SK-N-SH treated with all-trans-retinoic acid at 6 μM for 48 hours (cell line): ENCODE data around the gene TXLNG.

ENCODE experiments used
- ATAC-seq: fragments of 200-7000 bp; cut with Tn5 transposase; 3 replicates; pipeline ENCODE4 v1.9.1; 2020; ENCODE audit warnings: mild to moderate bottlenecking, moderate library complexity
- ARNTL ChIP-seq: fragments of 450-650 bp; formaldehyde crosslinking; IDR thresholded peaks from 2 replicates; pipeline ENCODE4 v1.5.0; 2020; ENCODE audit warnings: low read depth, mild to moderate bottlenecking, moderate library complexity, borderline replicate concordance
- CREB5 ChIP-seq: fragments of 250-450 bp; sonication (Bioruptor Pico); IDR thresholded peaks from 2 replicates; pipeline ENCODE4 v1.5.1; 2020; ENCODE audit warnings: low read depth, mild to moderate bottlenecking, moderate library complexity
- CSDC2 ChIP-seq: fragments of 250-450 bp; sonication (Bioruptor Pico); IDR thresholded peaks from 2 replicates; pipeline ENCODE4 v1.5.0; 2020; ENCODE audit warnings: mild to moderate bottlenecking, moderate library complexity
- CSRNP3 ChIP-seq: fragments of 250-450 bp; sonication (Bioruptor Pico); IDR thresholded peaks from 2 replicates; pipeline ENCODE4 v1.5.1; 2021; ENCODE audit warnings: mild to moderate bottlenecking, moderate library complexity
- ESRRG ChIP-seq: fragments of 250-450 bp; sonication (Bioruptor Pico); IDR thresholded peaks from 2 replicates; pipeline ENCODE4 v1.6.1; 2021; ENCODE audit warnings: mild to moderate bottlenecking
- GLIS3 ChIP-seq: fragments of 250-450 bp; sonication (Bioruptor Pico); IDR thresholded peaks from 2 replicates; pipeline ENCODE4 v1.5.0; 2020; ENCODE audit warnings: mild to moderate bottlenecking, moderate library complexity
- ISL1 ChIP-seq: fragments of 250-450 bp; sonication (Bioruptor Pico); IDR thresholded peaks from 2 replicates; pipeline ENCODE4 v2.1.2; 2022; ENCODE audit warnings: mild to moderate bottlenecking, moderate library complexity
- OSR1 ChIP-seq: fragments of 250-450 bp; sonication (Bioruptor Pico); IDR thresholded peaks from 2 replicates; pipeline ENCODE4 v1.8.0; 2022; ENCODE audit warnings: moderate library complexity, mild to moderate bottlenecking, inconsistent platforms
- POU6F1 ChIP-seq: fragments of 250-450 bp; sonication (Bioruptor Pico); IDR thresholded peaks from 2 replicates; pipeline ENCODE4 v1.8.0; 2021; ENCODE audit warnings: low read depth, mild to moderate bottlenecking, moderate library complexity, borderline replicate concordance
- PPARA ChIP-seq: fragments of 250-450 bp; sonication (Bioruptor Pico); IDR thresholded peaks from 2 replicates; pipeline ENCODE4 v1.5.0; 2020; ENCODE audit warnings: mild to moderate bottlenecking, borderline replicate concordance
- TCF4 ChIP-seq: fragments of 250-450 bp; sonication (Bioruptor Pico); IDR thresholded peaks from 2 replicates; pipeline ENCODE4 v1.8.0; 2021; ENCODE audit warnings: mild to moderate bottlenecking, moderate library complexity, borderline replicate concordance
- TOX ChIP-seq: fragments of 250-450 bp; sonication (Bioruptor Pico); IDR thresholded peaks from 2 replicates; pipeline ENCODE4 v1.8.0; 2021; ENCODE audit warnings: mild to moderate bottlenecking, moderate library complexity, borderline replicate concordance
- TSHZ2 ChIP-seq: fragments of 250-450 bp; sonication (Bioruptor Pico); IDR thresholded peaks from 2 replicates; pipeline ENCODE4 v1.5.0; 2020; ENCODE audit warnings: mild to moderate bottlenecking, moderate library complexity
- ZC3H10 ChIP-seq: fragments of 250-450 bp; sonication (Bioruptor Pico); IDR thresholded peaks from 2 replicates; pipeline ENCODE4 v1.5.1; 2021; ENCODE audit warnings: mild to moderate bottlenecking, moderate library complexity
- ZFP3 ChIP-seq: fragments of 250-450 bp; sonication (Bioruptor Pico); IDR thresholded peaks from 2 replicates; pipeline ENCODE4 v1.5.0; 2020; ENCODE audit warnings: mild to moderate bottlenecking, moderate library complexity
- ZNF565 ChIP-seq: fragments of 450-650 bp; formaldehyde crosslinking; conservative IDR thresholded peaks from 2 replicates; pipeline ENCODE4 v1.5.0; 2020; ENCODE audit warnings: low read depth, mild to moderate bottlenecking, moderate library complexity
- ZNF70 ChIP-seq: fragments of 450-650 bp; formaldehyde crosslinking; IDR thresholded peaks from 2 replicates; pipeline ENCODE4 v1.5.0; 2020; ENCODE audit warnings: mild to moderate bottlenecking, moderate library complexity
- ZNF8 ChIP-seq: fragments of 450-650 bp; formaldehyde crosslinking; IDR thresholded peaks from 2 replicates; pipeline ENCODE4 v1.5.0; 2020; ENCODE audit warnings: mild to moderate bottlenecking, moderate library complexity

Gene TXLNG

GRCh38 chrX:16825264-16826035, 39.2 kb downstream of the TXLNG start:
- no peak; the same call in 2 of the 3 replicates for ATAC-seq
- no peak for TF ChIP-seq ZFP3 (CRISPR knock-in tag)
- TF ChIP-seq OSR1 (CRISPR knock-in tag), result no peak
- no peak for TF ChIP-seq ZNF8
- no peak for TF ChIP-seq GLIS3
- TF ChIP-seq PPARA, result no peak
- TF ChIP-seq CSRNP3 (CRISPR knock-in tag), result no peak
- 0 out of 2 replicates have a peak, but pooled peaks have one; percentile 42 for TF ChIP-seq TCF4

GRCh38 chrX:16826207-16826606, 39.9 kb downstream of the TXLNG start:
- TF ChIP-seq ZFP3 (CRISPR knock-in tag) (no peak), ESRRG (CRISPR knock-in tag) (peak; percentile 69; the same call in 1 of the 2 replicates)
- ATAC-seq, result peak; percentile 75

- no peak for TF ChIP-seq POU6F1 (CRISPR knock-in tag)
- no peak for TF ChIP-seq TSHZ2 (CRISPR knock-in tag)
- TF ChIP-seq ZNF70 (CRISPR knock-in tag), result no peak
- no peak for TF ChIP-seq ZC3H10 (CRISPR knock-in tag)
- TF ChIP-seq ZFP3 (CRISPR knock-in tag), result peak; percentile 76; the same call in 1 of the 2 replicates
- TF ChIP-seq ZNF565 (CRISPR knock-in tag), result no peak
- TF ChIP-seq OSR1 (CRISPR knock-in tag), result no peak
- peak; percentile 32; the same call in 2 of the 3 replicates for ATAC-seq
These were observed 41.0 kb downstream of the TXLNG start for GRCh38 chrX:16827225-16827624.

- TF ChIP-seq CSDC2 (CRISPR knock-in tag) (no peak), ZC3H10 (CRISPR knock-in tag) (peak; percentile 34; the same call in 1 of the 2 replicates), ZFP3 (CRISPR knock-in tag) (peak; percentile 76; the same call in 1 of the 2 replicates), GLIS3 (no peak), CREB5 (peak; percentile 32; the same call in 1 of the 2 replicates), ISL1 (CRISPR knock-in tag) (peak; percentile 66), ZNF70 (CRISPR knock-in tag) (no peak), TOX (CRISPR knock-in tag) (peak; percentile 62; the same call in 1 of the 2 replicates)
- peak; percentile 50 for ATAC-seq
These were observed 42.0 kb downstream of the TXLNG start for GRCh38 chrX:16828124-16828908.

- ATAC-seq, result peak; percentile 48; the same call in 2 of the 3 replicates
- TF ChIP-seq ESRRG (CRISPR knock-in tag) (no peak), ZNF8 (no peak), ARNTL (CRISPR knock-in tag) (no peak)
These were observed 46.0 kb downstream of the TXLNG start for GRCh38 chrX:16832301-16832700.
